HS-5 (cell line): Measurements from ENCODE around the gene GBP5.
A peak's percentile ranks its signal among the peaks of the same experiment; 100 is the strongest.
"Not testable (repeated sequence)": the region's sequence is repeated elsewhere in the genome, so short reads cannot be mapped to it uniquely, and the experiment has no call there.

Experiments
- DNase-seq: peaks from one replicate; pipeline ENCODE4 v3.0.0-alpha.2; 2012; ENCODE audit warnings: low read depth

Gene GBP5

DNA sequence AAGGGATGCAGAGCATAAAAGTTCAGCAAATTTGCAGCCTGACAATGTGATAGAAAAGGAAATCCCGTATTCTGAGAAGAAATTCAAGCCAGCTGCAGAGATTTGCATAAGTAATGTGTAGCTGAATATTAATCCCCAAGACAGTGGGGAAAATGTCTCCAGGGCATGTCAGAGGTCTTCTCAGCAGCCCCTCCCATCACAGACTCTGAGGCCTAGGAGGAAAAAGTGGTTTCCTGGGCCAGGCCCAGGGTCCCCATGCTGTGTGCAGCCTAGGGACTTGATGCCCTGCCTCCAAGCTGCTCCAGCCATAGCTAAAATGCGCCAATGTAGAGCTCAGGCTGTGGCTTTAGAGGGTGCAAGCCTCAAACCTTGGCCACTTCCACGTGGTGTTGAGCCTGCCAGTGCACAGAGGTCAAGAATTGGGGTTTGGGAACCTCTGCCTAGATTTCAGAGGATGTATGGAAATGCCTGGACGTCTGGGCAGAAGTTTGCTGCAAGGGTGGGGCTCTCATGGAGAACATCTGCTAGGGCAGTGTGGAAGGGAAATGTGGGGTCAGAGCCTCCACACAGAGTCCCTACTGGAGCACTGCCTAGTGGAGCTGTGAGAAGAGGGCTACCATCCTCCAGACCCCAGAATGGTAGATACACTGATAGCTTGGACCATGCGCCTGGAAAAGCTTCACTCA is 11.6 kb upstream of the GBP5 start:
- DNase-seq = not testable (repeated sequence)

GRCh38 chr1:89280766-89281165 is 8.1 kb upstream of the GBP5 start:
- DNase-seq = no peak

- DNase-seq = no peak
These were observed 6.4 kb upstream of the GBP5 start for GRCh38 chr1:89279011-89279466.

DNA sequence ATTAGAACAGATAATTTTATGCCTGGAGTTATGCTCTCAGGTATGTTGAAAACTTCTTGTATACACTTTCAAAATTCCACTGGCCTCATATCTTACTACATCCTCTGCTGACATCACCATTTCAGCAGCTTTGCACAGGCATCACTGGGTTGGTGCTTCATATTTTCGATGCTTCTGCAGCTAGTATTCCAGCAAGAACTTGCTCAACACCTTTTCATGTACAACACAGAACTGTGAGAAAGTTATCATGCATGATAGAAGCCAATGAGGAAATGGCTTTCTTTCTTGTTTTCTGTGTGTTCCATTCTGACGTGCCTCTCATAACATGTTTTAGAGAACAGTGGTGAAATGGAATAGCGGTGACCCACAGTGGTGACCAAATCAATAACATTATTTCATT is 5.1 kb upstream of the GBP5 start:
- no peak for DNase-seq

GRCh38 chr1:89276690-89277089 is 4.0 kb upstream of the GBP5 start:
- no peak for DNase-seq

DNA sequence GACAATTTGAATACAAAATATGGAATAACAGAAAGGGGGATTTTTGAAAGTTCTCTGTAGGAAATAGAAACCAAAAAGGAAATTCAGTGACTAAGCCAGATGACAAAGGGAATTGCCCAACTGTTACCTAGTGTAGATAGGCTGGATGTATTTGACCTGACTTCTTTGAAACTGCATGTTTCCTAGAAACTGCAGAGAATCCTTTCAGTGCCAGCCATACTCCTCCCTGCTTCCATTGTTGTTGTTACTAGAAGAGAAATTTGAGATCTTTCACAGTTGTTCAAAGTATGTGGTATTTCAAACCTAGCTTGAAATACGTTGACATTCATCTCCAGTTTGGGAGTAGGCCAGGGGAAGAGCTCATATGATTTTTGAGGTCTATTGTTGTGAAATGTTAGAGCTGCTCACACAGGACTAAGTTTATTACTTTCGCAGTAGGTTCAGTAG is 1.8 kb upstream of the GBP5 start:
- peak; percentile 79 for DNase-seq

DNA sequence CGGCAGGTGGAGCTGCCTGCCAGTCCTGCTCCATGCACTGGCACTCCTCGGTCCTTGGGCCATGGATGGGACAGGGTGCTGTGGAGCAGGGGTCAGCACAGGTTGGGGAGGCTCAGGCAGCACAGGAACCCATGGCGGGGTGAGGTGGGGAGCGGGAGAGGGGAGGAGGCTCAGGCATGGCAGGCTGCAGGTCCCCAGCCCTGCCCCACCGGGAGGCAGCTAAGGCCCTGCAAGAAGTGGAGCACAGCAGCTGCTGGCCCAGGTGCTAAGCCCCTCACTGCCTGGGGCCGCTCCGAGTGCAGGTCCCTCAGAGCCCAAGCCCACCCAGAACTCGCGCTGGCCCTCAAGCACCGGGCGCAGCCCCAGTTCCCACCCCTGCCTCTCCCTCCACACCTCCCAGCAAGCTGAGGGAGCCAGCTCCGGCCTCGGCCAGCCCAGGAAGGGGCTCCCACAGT is 691 bp upstream of the GBP5 start:
- DNase-seq = no peak

DNA sequence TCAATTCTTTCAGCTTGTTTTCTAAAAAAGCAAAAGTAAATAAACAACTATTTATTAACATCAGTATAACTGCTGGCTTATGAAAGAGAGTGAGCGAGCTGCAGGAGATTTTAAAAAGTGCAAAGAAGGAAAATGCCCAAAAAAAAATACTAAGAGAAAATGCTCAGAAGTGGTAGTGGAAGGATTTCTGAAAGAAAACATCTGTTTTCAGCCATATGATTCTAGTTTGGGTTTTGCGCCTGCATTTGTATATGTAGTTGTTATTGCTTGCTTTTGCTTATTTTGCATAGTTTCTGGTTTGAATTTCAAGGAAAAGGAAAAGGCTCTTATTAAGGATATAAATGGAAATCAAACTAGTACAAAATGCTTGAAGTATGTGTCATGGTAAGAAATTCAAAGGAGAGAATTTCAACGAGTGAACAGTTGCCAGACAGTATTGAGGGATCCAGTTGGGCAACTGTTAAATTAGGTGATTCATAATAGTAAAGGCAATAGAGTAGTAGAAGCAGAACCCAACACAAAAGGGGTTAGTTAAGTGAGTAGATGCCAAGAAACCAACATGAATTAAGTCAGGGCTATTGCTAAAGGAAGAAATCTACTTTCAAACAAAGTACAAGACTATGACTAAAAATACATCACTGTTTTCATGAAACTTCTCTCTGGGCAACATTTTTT is 1.2 kb downstream of the GBP5 start:
- DNase-seq = peak; percentile 79

GRCh38 chr1:89270423-89270822 is 2.2 kb downstream of the GBP5 start:
- DNase-seq = no peak

GRCh38 chr1:89269277-89269676 is 3.4 kb downstream of the GBP5 start:
- DNase-seq = no peak

DNA sequence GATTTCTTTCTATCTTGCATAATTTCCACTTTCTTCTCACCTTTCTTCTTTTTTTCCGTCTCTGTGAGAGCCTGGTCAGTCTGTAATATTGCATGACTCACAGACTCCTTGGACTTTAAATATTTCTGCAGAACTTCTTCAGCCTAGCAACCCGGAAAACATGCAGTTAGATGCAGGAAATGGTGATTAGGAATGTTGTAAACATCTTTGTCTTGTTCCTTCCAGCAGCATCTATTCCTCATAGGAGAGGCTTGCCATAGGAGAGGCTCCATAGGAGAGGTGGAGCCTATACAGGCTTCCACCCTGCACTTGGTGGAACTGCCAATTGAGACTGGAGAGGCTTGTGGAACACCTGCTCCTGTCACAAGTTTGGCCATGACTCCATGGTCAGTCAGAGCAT is 10.0 kb downstream of the GBP5 start:
- DNase-seq = peak; percentile 14

- DNase-seq = no peak
These were observed 10.6 kb downstream of the GBP5 start for GRCh38 chr1:89261926-89262515.

GRCh38 chr1:89260566-89261255 is 11.9 kb downstream of the GBP5 start:
- no peak for DNase-seq

DNA sequence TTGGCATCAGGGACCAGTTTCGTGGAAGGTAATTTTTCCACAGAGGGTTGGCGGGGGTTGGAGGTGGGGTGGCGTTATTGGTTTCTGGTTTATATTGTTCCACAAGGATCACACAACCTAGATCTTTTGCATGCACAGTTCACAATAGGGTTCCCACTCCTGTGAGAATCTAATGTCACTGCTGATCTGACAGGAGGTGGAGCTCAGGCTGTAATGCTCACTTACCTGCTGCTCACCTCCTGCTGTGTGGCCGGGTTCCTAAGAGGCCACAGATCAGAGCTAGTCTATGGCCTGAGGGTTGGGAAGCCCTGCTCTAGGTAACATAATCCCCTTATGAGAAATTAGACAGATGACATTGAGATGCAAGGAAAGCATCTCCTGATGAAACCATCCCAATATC is 12.6 kb downstream of the GBP5 start:
- no peak for DNase-seq

- DNase-seq = no peak
These were observed 13.2 kb downstream of the GBP5 start for GRCh38 chr1:89259283-89259971.

DNA sequence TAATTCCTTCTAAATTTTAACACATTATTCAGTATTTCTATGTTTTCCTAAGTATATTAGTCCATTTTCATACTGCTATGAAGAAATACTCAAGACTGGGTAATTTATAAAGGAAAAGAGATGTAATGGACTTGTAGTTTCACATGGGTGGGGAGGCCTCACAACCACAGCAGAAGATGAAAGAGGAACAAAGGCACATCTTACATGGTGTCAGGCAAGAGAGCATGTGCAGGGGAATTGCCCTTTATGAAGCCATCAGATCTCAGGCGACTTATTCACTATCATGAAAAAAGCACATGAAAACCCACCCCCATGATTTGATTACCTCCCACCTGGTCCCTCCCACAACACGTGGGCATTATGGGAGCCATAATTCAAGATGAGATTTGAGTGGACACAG is 15.6 kb downstream of the GBP5 start:
- no peak for DNase-seq

DNA sequence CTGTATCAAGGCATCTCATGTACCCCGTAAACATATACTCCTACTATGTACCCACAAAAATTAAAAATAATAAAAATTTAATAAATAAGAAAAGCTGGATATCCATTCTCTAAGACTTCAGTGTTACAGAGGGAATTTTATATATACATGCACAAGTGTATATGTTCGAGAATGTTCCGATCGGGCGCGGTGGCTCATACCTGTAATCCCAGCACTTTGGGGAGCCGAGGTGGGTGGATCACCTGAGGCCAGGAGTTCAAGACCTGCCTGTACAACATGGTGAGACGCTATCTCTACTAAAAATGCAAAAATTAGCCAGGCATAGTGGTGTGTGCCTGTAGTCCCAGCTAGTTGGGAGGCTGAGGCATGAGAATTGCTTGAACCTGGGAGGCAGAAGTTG is 17.1 kb downstream of the GBP5 start:
- not testable (repeated sequence) for DNase-seq

DNA sequence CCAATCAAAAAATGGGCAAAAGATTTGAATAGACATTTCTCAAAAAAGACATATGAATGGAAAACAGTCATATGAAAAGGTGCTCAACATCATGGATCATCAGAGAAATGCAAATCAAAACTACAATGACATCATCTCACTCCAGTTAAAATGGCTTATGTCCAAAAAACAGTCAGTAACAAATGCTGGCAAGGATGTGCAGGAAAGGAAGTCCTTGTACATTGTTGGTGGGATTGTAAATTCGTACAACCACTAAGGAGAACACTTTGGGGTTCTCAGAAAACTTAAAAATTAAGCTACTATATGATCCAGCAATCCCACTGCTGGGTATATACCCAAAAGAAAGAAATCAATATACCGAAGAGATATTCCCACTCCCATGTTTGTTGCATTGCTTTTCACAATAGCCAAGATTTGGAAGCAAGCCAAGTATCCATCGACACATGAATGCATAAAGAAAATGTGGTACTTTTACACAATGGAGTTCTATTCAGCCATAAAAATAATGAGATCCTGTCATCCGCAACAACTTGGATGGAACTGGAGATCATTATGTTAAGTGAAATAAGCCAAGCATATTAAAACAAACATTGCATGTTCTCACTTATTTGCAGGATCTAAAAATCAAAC is 17.9 kb downstream of the GBP5 start:
- DNase-seq = no peak

- no peak for DNase-seq
These were observed 29.6 kb downstream of the GBP5 start for GRCh38 chr1:89243046-89243445.
